ENCODE measurements around the gene FRY. TPM values are rescaled to one million over a fixed set of nuclear protein-coding genes. Genes with fewer than 3 reads are reported as not detected.

FRY gene
- total and polyA plus RNA-seq, 2 of the 13 experiments (the other 11 are each of a cell fraction or from before 2014, with no cell fraction given): 8.2 to 13.1 TPM

GRCh38 chr13:32255724-32256109, 224.1 kb downstream of the FRY start (continued):
- TF ChIP-seq HMGXB3 (CRISPR knock-in tag; IDR thresholded peaks at IDR 0.05; ENCODE audit: borderline replicate concordance): peak; percentile 43; the same call in 1 of the 2 replicates
- 0 out of 2 replicates have a peak, but pooled peaks have one; percentile 53 for TF ChIP-seq BRCA1 (CRISPR knock-in tag; IDR thresholded peaks at IDR 0.05)
- TF ChIP-seq MIXL1 (CRISPR knock-in tag; IDR thresholded peaks at IDR 0.05): peak; percentile 85
- TF ChIP-seq ATF1 (CRISPR knock-in tag; IDR thresholded peaks at IDR 0.05): peak; percentile 66
- TF ChIP-seq ZSCAN9 (CRISPR knock-in tag; IDR thresholded peaks at IDR 0.05; ENCODE audit: borderline replicate concordance): peak; percentile 71
- TF ChIP-seq DMAP1 (CRISPR knock-in tag; IDR thresholded peaks at IDR 0.05): peak; percentile 16; the same call in 1 of the 2 replicates
- peak; percentile 58 for TF ChIP-seq YEATS4 (CRISPR knock-in tag; IDR thresholded peaks at IDR 0.05; ENCODE audit: borderline replicate concordance)
- TF ChIP-seq ZNF12 (CRISPR knock-in tag; IDR thresholded peaks at IDR 0.05): no peak
- no peak for TF ChIP-seq SRSF1 (optimal IDR thresholded peaks at IDR 0.05; ENCODE audit: low read depth, low read length)
- TF ChIP-seq TEAD3 (CRISPR knock-in tag; optimal IDR thresholded peaks at IDR 0.05; ENCODE audit: borderline replicate concordance): peak; percentile 77
- TF ChIP-seq ZBTB20 (CRISPR knock-in tag; IDR thresholded peaks at IDR 0.05; ENCODE audit: borderline replicate concordance, low read depth): 0 out of 2 replicates have a peak, but pooled peaks have one; percentile 64
- 0 out of 2 replicates have a peak, but pooled peaks have one; percentile 72 for TF ChIP-seq MEF2D (CRISPR knock-in tag; IDR thresholded peaks at IDR 0.05)
- 0 out of 2 replicates have a peak, but pooled peaks have one; percentile 36 for TF ChIP-seq ZNF800 (CRISPR knock-in tag; IDR thresholded peaks at IDR 0.05)
- TF ChIP-seq HMG20B (CRISPR knock-in tag; conservative IDR thresholded peaks at IDR 0.05): peak; percentile 71
- TF ChIP-seq AHDC1 (CRISPR knock-in tag; IDR thresholded peaks at IDR 0.05; ENCODE audit: borderline replicate concordance): peak; percentile 92; the same call in 1 of the 2 replicates
- 0 out of 2 replicates have a peak, but pooled peaks have one; percentile 9 for TF ChIP-seq BRD4 (CRISPR knock-in tag; IDR thresholded peaks at IDR 0.05)
- TF ChIP-seq CREB1 (IDR thresholded peaks at IDR 0.05): peak; percentile 58
- TF ChIP-seq CREB1 (CRISPR knock-in tag; IDR thresholded peaks at IDR 0.05): peak; percentile 85
- no peak for TF ChIP-seq SETDB1 (CRISPR knock-in tag; IDR thresholded peaks at IDR 0.05; ENCODE audit: borderline replicate concordance)
- TF ChIP-seq PPARG (CRISPR knock-in tag; conservative IDR thresholded peaks at IDR 0.05): peak; percentile 52; the same call in 1 of the 2 replicates
- TF ChIP-seq ZNF274 (CRISPR knock-in tag; IDR thresholded peaks at IDR 0.05): no peak

Measured in HepG2 (cell line).